H1 (cell line): ENCODE results near the gene ENOPH1. TPM values are rescaled to one million over a fixed set of nuclear protein-coding genes. Genes with fewer than 3 reads are reported as not detected.

Experiments
- CTCF ChIA-PET: fragments of 300-600 bp; sonication (Branson Sonifier 250); formaldehyde crosslinking; loops from one replicate; lab custom pipeline; 2021; ENCODE audit not compliant: partially characterized antibody; lab: Charles Lee
- POLR2A ChIA-PET: fragments of 300-600 bp; sonication (Branson Sonifier 250); formaldehyde crosslinking; loops from one replicate; lab custom pipeline; 2021; ENCODE audit warnings: inconsistent platforms; ENCODE audit not compliant: partially characterized antibody; lab: Charles Lee
- DNase-seq, 2 experiments: peaks; one replicate each; pipeline versions ENCODE4 v3.0.0 to v3.0.0-alpha.2; 2010 to 2022; ENCODE audit warnings: low spot score in 2 of 2, low read depth in 1 of 2, mixed read lengths in 1 of 2
- FAIRE-seq: peaks from 2 replicates; lab custom pipeline; 2011; peaks lifted over from hg19 to GRCh38; lab: Jason Lieb, UNC
- H2AFZ ChIP-seq: 2 replicates; pipeline ENCODE4 v1.8.1; 2012; ENCODE audit warnings: low read length, inconsistent platforms
- H2AK5ac ChIP-seq: 2 replicates; pipeline ENCODE4 v1.6.1; 2013; ENCODE audit warnings: low read depth, low read length
- H2BK120ac ChIP-seq: replicated peaks from 2 replicates; pipeline ENCODE3; 2013; ENCODE audit warnings: low read depth, low read length, inconsistent platforms
- H2BK12ac ChIP-seq: 2 replicates; pipeline ENCODE4 v1.6.1; 2013; ENCODE audit warnings: low read depth, low read length
- H2BK15ac ChIP-seq: 2 replicates; pipeline ENCODE4 v1.6.1; 2013; ENCODE audit warnings: low read length
- H2BK20ac ChIP-seq: 2 replicates; pipeline ENCODE4 v1.6.1; 2013; ENCODE audit warnings: low read length
- H2BK5ac ChIP-seq: 2 replicates; pipeline ENCODE4 v1.6.1; 2013; ENCODE audit warnings: low read depth, low read length
- H3K14ac ChIP-seq: 2 replicates; pipeline ENCODE4 v1.6.1; 2013; ENCODE audit warnings: inconsistent platforms; ENCODE audit not compliant: insufficient read length
- H3K18ac ChIP-seq: 2 replicates; pipeline ENCODE4 v1.6.1; 2013; ENCODE audit warnings: low read length; ENCODE audit errors: extremely low read depth
- H3K23ac ChIP-seq: 2 replicates; pipeline ENCODE4 v1.6.1; 2013; ENCODE audit warnings: inconsistent platforms; ENCODE audit not compliant: insufficient read length
- H3K23me2 ChIP-seq: 2 replicates; pipeline ENCODE4 v1.6.1; 2013; ENCODE audit warnings: low read depth, low read length
- H3K27ac ChIP-seq: 2 replicates; pipeline ENCODE4 v1.6.1; 2011; ENCODE audit warnings: low read depth, low read length, inconsistent platforms
- H3K27me3 ChIP-seq, 4 experiments: replicated peaks in 1 of 4; 1 replicate in 1 of 4; 2 replicates in 3 of 4; pipeline versions ENCODE4 v1.6.1 to v1.8.1; 2011 to 2013; ENCODE audit warnings: low read length in 3 of 4, mild to moderate bottlenecking in 3 of 4, inconsistent platforms in 2 of 4, mixed read lengths in 2 of 4, moderate library complexity in 1 of 4; ENCODE audit not compliant: control insufficient read depth in 3 of 4, insufficient read depth in 3 of 4; ENCODE audit errors: extremely low read depth in 1 of 4
- H3K36me3 ChIP-seq, 4 experiments: 2 replicates each; pipeline versions ENCODE4 v1.6.1 to v1.8.1; 2011 to 2013; ENCODE audit warnings: mild to moderate bottlenecking in 4 of 4, low read length in 3 of 4, moderate library complexity in 2 of 4, control low read depth in 1 of 4, inconsistent platforms in 1 of 4; ENCODE audit not compliant: insufficient read depth in 4 of 4, control insufficient read depth in 2 of 4
- H3K4ac ChIP-seq: replicated peaks from 2 replicates; pipeline ENCODE3; 2013; ENCODE audit warnings: low read length, low read depth, mixed read lengths, inconsistent platforms; ENCODE audit not compliant: insufficient read length
- H3K4me1 ChIP-seq, 4 experiments: replicated peaks in 1 of 4; 1 replicate in 1 of 4; 2 replicates in 3 of 4; pipeline versions ENCODE4 v1.6.1 to v1.8.1; 2011 to 2013; ENCODE audit warnings: low read length in 3 of 4, inconsistent platforms in 2 of 4, mixed read lengths in 1 of 4; ENCODE audit not compliant: insufficient read depth in 4 of 4, control insufficient read depth in 3 of 4
- H3K4me2 ChIP-seq, 2 experiments: 2 replicates each; pipeline versions ENCODE4 v1.6.1 to v1.8.1; 2011 to 2013; ENCODE audit warnings: low read depth in 2 of 2, low read length in 2 of 2, control low read depth in 1 of 2, inconsistent platforms in 1 of 2, mild to moderate bottlenecking in 1 of 2; ENCODE audit not compliant: insufficient read depth in 1 of 2
- H3K4me3 ChIP-seq, 4 experiments: fragments of 200-600, 300-600 bp in 1 of 4; sonication (generic), shearing (Covaris generic), sonication (Bioruptor Twin) in 1 of 4; 2 replicates each; pipeline versions ENCODE4 v1.5.1 to v1.8.1; 2011 to 2016; ENCODE audit warnings: low read length in 4 of 4, low read depth in 3 of 4, control low read depth in 2 of 4, inconsistent platforms in 2 of 4, mild to moderate bottlenecking in 2 of 4, mixed read lengths in 1 of 4, moderate library complexity in 1 of 4; ENCODE audit not compliant: insufficient read depth in 2 of 4; ENCODE audit errors: extremely low read depth in 1 of 4
- H3K56ac ChIP-seq: replicated peaks from 2 replicates; pipeline ENCODE3; 2013; ENCODE audit warnings: low read depth, mild to moderate bottlenecking, mixed read lengths, low read length, inconsistent platforms; ENCODE audit not compliant: insufficient read length
- H3K79me1 ChIP-seq: 2 replicates; pipeline ENCODE4 v1.6.1; 2013; ENCODE audit warnings: low read depth, low read length, control low read depth
- H3K79me2 ChIP-seq, 2 experiments: 2 replicates each; pipeline versions ENCODE4 v1.6.1 to v1.8.1; 2012 to 2013; ENCODE audit warnings: low read length in 2 of 2, mild to moderate bottlenecking in 2 of 2, inconsistent platforms in 1 of 2; ENCODE audit not compliant: insufficient read depth in 2 of 2, control insufficient read depth in 1 of 2
- H3K9ac ChIP-seq, 4 experiments: replicated peaks in 1 of 4; 1 replicate in 1 of 4; 2 replicates in 3 of 4; pipeline versions ENCODE4 v1.6.1 to v1.8.1; 2011 to 2013; ENCODE audit warnings: low read depth in 3 of 4, low read length in 3 of 4, control low read depth in 2 of 4, mild to moderate bottlenecking in 2 of 4, moderate library complexity in 2 of 4, inconsistent platforms in 1 of 4; ENCODE audit errors: extremely low read depth in 1 of 4
- H3K9me3 ChIP-seq, 2 experiments: 2 replicates each; pipeline versions ENCODE4 v1.6.1 to v1.8.1; 2012 to 2013; ENCODE audit warnings: mild to moderate bottlenecking in 2 of 2, moderate library complexity in 2 of 2, control low read depth in 1 of 2, inconsistent platforms in 1 of 2, low read depth in 1 of 2, low read length in 1 of 2, mixed read lengths in 1 of 2; ENCODE audit not compliant: insufficient read depth in 2 of 2
- H4K20me1 ChIP-seq, 2 experiments: replicated peaks in 1 of 2; 2 replicates each; pipeline versions ENCODE3 to v1.8.1; 2011 to 2013; ENCODE audit warnings: inconsistent platforms in 2 of 2, low read length in 2 of 2, mild to moderate bottlenecking in 1 of 2; ENCODE audit not compliant: insufficient read depth in 2 of 2, control insufficient read depth in 1 of 2
- H4K5ac ChIP-seq: 2 replicates; pipeline ENCODE4 v1.6.1; 2013; ENCODE audit warnings: low read length, low read depth, mixed read lengths, inconsistent platforms; ENCODE audit not compliant: insufficient read length
- H4K8ac ChIP-seq: 2 replicates; pipeline ENCODE4 v1.8.0; 2013; ENCODE audit warnings: mild to moderate bottlenecking, moderate library complexity, low read length, inconsistent platforms; ENCODE audit not compliant: insufficient read depth; ENCODE audit errors: extremely low read depth
- H4K91ac ChIP-seq: replicated peaks from 2 replicates; pipeline ENCODE3; 2013; ENCODE audit warnings: low read length, mixed read lengths, inconsistent platforms; ENCODE audit not compliant: insufficient read length
- CEBPB ChIP-seq: IDR thresholded peaks from 2 replicates; pipeline ENCODE4 v1.6.1; 2012; ENCODE audit warnings: low read depth, low read length
- YY1 ChIP-seq: IDR thresholded peaks from 2 replicates; pipeline ENCODE4 v1.6.1; 2011; ENCODE audit warnings: low read depth, mild to moderate bottlenecking, low read length
- WGBS, 2 experiments: shearing (Covaris generic) in 1 of 2; methylation state at CpG; one replicate each; pipeline versions ENCODE4 v1.1.6 to v1.1.7; 2013 to 2015; ENCODE audit warnings: low lambda C conversion rate in 2 of 2, mixed read lengths in 2 of 2, inconsistent platforms in 1 of 2, low coverage in 1 of 2, missing lambda C conversion rate in 1 of 2; ENCODE audit not compliant: insufficient replicate concordance in 2 of 2, insufficient coverage in 1 of 2, insufficient read length in 1 of 2; ENCODE audit errors: extremely low coverage in 1 of 2, missing lambda C conversion rate in 1 of 2; 5-methylcytosine and 5-hydroxymethylcytosine counted together
- polyA plus RNA-seq, 7 experiments: library from polyadenylated mRNA; depleted of rRNA in 3 of 7; stranded (reverse) in 5 of 7; unstranded in 2 of 7; fragments of >200 nt in 5 of 7; fragments of 200-250 nt in 2 of 7; gene quantifications; 1 replicate in 5 of 7; 2 replicates in 1 of 7; 4 replicates in 1 of 7; pipeline versions ENCODE4 v1.2.1 to v1.2.3, GENCODE V29; 2011 to 2013; ENCODE audit warnings: missing spikeins in 2 of 7, mixed read lengths in 2 of 7
- total RNA-seq: library from RNA; stranded (reverse); fragmentation: NEBNext Ultra II Directional; extraction: Animal tissue kit (Norgen Biotek cat#: 25700); gene quantifications from 2 replicates; pipeline ENCODE4 v1.2.1, GENCODE V29; 2021

ENOPH1 gene
- total and polyA plus RNA-seq, 2 of the 8 experiments (the other 6 are each of a cell fraction or from before 2014, with no cell fraction given): 25.1 to 89.3 TPM

- Histone ChIP-seq H2BK15ac (no peak overlapping the region), H3K36me3 (no peaks in the 10 kb centered on the region), H3K18ac (no peak overlapping the region), H3K56ac (no peak overlapping the region), H2BK5ac (no peak overlapping the region), H3K4me2 (no peak overlapping the region), H3K9me3 (no peaks in the 10 kb centered on the region), H3K9ac (no peak overlapping the region), H4K91ac (no peak overlapping the region), H3K79me1 (no peaks in the 10 kb centered on the region), H4K5ac (no peak overlapping the region), H3K4me1 (no peaks in the 10 kb centered on the region), H3K27me3 (no peaks in the 10 kb centered on the region), H3K23me2 (no peaks in the 10 kb centered on the region), H3K14ac (no peak overlapping the region), H3K4ac (no peak overlapping the region), H2BK20ac (no peak overlapping the region), H3K4me3 (no peak overlapping the region), H3K23ac (no peak overlapping the region), H2BK12ac (no peak overlapping the region), H3K27ac (no peak overlapping the region), H3K79me2 (no peaks in the 10 kb centered on the region), H4K20me1 (no peaks in the 10 kb centered on the region), H2AK5ac (no peak overlapping the region), H2AFZ (peak overlapping the region; percentile 54; the same call in 1 of the 2 replicates), H2BK120ac (no peak overlapping the region), H4K8ac (no peak overlapping the region)
- DNase-seq: no peak
- ChIA-PET CTCF (interaction anchor here (0.6 kb wide), 1 partner anchor 336 kb away, joined by 4 read pairs; no protein-coding TSS in a partner anchor), POLR2A (interaction anchor here (0.7 to 2.5 kb wide), 7 partner anchors 20 to 35 kb away, joined by 3 to 9 read pairs (median 6); partner anchors contain the start of gene HNRNPD)
- TF ChIP-seq CEBPB (no peak), YY1 (peak; percentile 77; the same call in 1 of the 2 replicates)
- no peak for FAIRE-seq
- WGBS, 2 experiments: 95% methylated on average over 17 of the region's 17 CpGs; no CpG with 5 or more reads in 1 of the 2 experiments
Observed at GRCh38 chr4:82402196-82402775, 28.1 kb upstream of the ENOPH1 start.
